NB4 (cell line): ENCODE measurements around the gene NYAP2.

Experiments
- TF ChIP-seq, protein P1 (sequence below): IDR thresholded peaks from one replicate; pipeline ENCODE4 v1.5.1; 2012; ENCODE audit warnings: low read depth, low read length
- TF ChIP-seq, protein P2 (sequence below): IDR thresholded peaks from 2 replicates; pipeline ENCODE4 v1.6.1; 2011; ENCODE audit warnings: low read depth, low read length

DNA sequence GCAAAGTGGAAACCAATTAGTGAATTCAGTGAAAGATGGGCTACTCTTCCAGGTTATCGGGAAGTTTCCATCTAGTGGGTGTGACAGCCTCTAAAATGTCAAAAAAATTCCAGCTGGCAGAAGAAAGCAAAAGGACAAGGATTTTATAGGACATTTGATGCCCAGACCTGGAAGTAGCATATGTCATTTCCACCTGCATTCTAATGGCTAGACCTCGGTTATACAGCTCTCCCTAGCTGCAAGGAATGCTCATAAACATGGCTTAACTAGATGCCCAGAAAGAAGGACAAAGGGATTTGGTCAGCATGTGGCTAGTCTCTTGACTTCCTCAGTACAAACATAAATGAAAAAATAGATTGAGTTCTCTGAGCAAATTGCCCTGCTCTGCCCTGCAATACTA, 215.4 kb downstream of the NYAP2 start:
- TF ChIP-seq, protein P1, sequence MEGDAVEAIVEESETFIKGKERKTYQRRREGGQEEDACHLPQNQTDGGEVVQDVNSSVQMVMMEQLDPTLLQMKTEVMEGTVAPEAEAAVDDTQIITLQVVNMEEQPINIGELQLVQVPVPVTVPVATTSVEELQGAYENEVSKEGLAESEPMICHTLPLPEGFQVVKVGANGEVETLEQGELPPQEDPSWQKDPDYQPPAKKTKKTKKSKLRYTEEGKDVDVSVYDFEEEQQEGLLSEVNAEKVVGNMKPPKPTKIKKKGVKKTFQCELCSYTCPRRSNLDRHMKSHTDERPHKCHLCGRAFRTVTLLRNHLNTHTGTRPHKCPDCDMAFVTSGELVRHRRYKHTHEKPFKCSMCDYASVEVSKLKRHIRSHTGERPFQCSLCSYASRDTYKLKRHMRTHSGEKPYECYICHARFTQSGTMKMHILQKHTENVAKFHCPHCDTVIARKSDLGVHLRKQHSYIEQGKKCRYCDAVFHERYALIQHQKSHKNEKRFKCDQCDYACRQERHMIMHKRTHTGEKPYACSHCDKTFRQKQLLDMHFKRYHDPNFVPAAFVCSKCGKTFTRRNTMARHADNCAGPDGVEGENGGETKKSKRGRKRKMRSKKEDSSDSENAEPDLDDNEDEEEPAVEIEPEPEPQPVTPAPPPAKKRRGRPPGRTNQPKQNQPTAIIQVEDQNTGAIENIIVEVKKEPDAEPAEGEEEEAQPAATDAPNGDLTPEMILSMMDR, result no peak
- TF ChIP-seq, protein P2, sequence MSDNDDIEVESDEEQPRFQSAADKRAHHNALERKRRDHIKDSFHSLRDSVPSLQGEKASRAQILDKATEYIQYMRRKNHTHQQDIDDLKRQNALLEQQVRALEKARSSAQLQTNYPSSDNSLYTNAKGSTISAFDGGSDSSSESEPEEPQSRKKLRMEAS, result no peak
